HL-60 (cell line): ENCODE measurements around the gene KLF6.

Experiments used
- DNase-seq, 2 experiments: peaks; one replicate each; pipeline ENCODE4 v3.0.0-alpha.2; 2010 to 2020; ENCODE audit warnings: low read depth in 1 of 2, low spot score in 1 of 2
- H3K27ac ChIP-seq: fragments of 250-450 bp; sonication (Bioruptor Pico); replicated peaks from 2 replicates; pipeline ENCODE4 v1.5.1; 2020; ENCODE audit warnings: mild to moderate bottlenecking, moderate library complexity
- H3K27me3 ChIP-seq: fragments of 250-450 bp; sonication (Bioruptor Pico); 2 replicates; pipeline ENCODE4 v1.5.1; 2021; ENCODE audit warnings: mild to moderate bottlenecking, moderate library complexity; ENCODE audit not compliant: insufficient read depth, poor library complexity, severe bottlenecking
- H3K4me3 ChIP-seq: replicated peaks from 2 replicates; pipeline ENCODE4 v1.5.1; 2011; ENCODE audit warnings: mild to moderate bottlenecking, control low read depth, low read length; ENCODE audit not compliant: insufficient read depth
- CTCF ChIP-seq: IDR thresholded peaks from one replicate; pipeline ENCODE4 v1.5.1; 2011; ENCODE audit warnings: low read length, control low read depth, inconsistent platforms; ENCODE audit not compliant: insufficient read depth
- GABPA ChIP-seq: IDR thresholded peaks from 2 replicates; pipeline ENCODE4 v1.6.1; 2012; ENCODE audit warnings: low read depth
- POLR2AphosphoS5 ChIP-seq: IDR thresholded peaks from 2 replicates; pipeline ENCODE4 v1.6.1; 2012; ENCODE audit warnings: low read depth
- REST ChIP-seq: IDR thresholded peaks from 2 replicates; pipeline ENCODE4 v1.6.1; 2012; ENCODE audit warnings: low read depth; ENCODE audit not compliant: insufficient replicate concordance
- SPI1 ChIP-seq: IDR thresholded peaks from 2 replicates; pipeline ENCODE4 v1.6.1; 2012; ENCODE audit warnings: low read depth, mild to moderate bottlenecking, borderline replicate concordance

KLF6 gene

GRCh38 chr10:3781468-3782145 lies 3.4 kb downstream of the KLF6 start:
- no peak for DNase-seq

GRCh38 chr10:3780771-3781467 lies 4.1 kb downstream of the KLF6 start:
- TF ChIP-seq GABPA (no peak), REST (no peak), SPI1 (no peak), CTCF (no peak), POLR2AphosphoS5 (no peak)
- H3K27ac ChIP-seq: no peak overlapping the region
- H3K4me3 ChIP-seq: no peak overlapping the region
- no peak for DNase-seq
- H3K27me3 ChIP-seq: no peaks in the 10 kb centered on the region

More at GRCh38 chr10:3781468-3782145, 3.4 kb downstream of the KLF6 start:
- TF ChIP-seq GABPA (no peak), SPI1 (no peak), POLR2AphosphoS5 (no peak; the same call in 1 of the 2 replicates), CTCF (no peak)
- H3K27ac ChIP-seq: peak overlapping the region; percentile 97; the same call in 1 of the 2 replicates
- no peaks in the 10 kb centered on the region for H3K27me3 ChIP-seq
- H3K4me3 ChIP-seq: no peak overlapping the region

- H3K27ac ChIP-seq: no peak overlapping the region
- no peak for TF ChIP-seq POLR2AphosphoS5
- TF ChIP-seq REST: no peak
- TF ChIP-seq SPI1: no peak
- TF ChIP-seq GABPA: no peak
- TF ChIP-seq CTCF: no peak
- no peak overlapping the region for H3K4me3 ChIP-seq
- no peak for DNase-seq
- no peaks in the 10 kb centered on the region for H3K27me3 ChIP-seq
These were observed 4.8 kb downstream of the KLF6 start for GRCh38 chr10:3780021-3780770.
